ENCODE data around the gene CACNB4.

- no peak for TF ChIP-seq ELF4 (IDR thresholded peaks at IDR 0.05)
- no peak for TF ChIP-seq SP1 (IDR thresholded peaks at IDR 0.05)
- no peak for TF ChIP-seq FOXA1 (IDR thresholded peaks at IDR 0.05)
- no peak for TF ChIP-seq CTBP1 (IDR thresholded peaks at IDR 0.05; ENCODE audit: borderline replicate concordance)
- TF ChIP-seq ARNT (IDR thresholded peaks at IDR 0.05) = no peak
- no peak for TF ChIP-seq ZNF384 (IDR thresholded peaks at IDR 0.05)
- TF ChIP-seq HDGF (IDR thresholded peaks at IDR 0.05; ENCODE audit: borderline replicate concordance) = no peak
- TF ChIP-seq L3MBTL2 (conservative IDR thresholded peaks at IDR 0.05) = no peak
These were observed 27.3 kb downstream of the CACNB4 start for GRCh38 chr2:152071518-152071917.

All from HEK293T (cell line).